ENCODE measurements around the gene DDR1.
"Not testable (repeated sequence)": the region's sequence is repeated elsewhere in the genome, so short reads cannot be mapped to it uniquely, and the experiment has no call there.

The DDR1 gene

DNA sequence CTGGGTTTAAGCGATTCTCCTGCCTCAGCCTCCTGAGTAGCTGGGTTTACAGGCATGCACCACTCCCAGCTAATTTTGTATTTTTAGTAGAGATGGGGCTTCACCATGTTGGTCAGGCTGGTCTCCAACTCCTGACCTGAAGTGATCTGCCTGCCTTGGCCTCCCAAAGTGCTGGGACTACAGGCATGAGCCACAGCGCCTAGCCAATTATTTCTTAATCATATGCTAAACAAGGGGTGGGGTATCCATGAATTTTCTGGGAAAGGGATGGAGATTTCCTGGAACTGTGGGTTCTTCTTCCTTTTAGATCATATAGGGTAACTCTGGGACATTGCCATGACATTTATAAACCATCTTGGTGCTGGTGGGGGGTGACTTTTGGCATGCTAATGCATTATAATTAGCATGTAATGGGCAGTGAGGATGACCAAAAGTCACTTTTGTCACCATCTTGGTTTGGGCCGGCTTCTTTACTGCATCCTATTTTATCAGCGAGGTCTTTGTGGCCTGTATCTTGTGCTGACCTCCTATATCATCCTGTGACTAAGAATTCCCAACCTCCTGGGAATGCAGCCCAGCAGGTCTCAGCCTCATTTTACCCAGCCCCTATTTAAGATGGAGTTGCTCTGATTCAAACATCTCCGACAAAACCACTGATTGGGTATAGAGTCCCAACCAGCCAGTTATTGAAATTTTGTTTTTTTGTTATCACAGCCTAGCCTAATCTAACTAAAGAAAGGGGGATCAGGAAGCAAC, 29.9 kb upstream of the DDR1 start:
- DNase-seq (ENCODE audit: low read depth in 2 of 3, low spot score in 2 of 3): no peak

DNA sequence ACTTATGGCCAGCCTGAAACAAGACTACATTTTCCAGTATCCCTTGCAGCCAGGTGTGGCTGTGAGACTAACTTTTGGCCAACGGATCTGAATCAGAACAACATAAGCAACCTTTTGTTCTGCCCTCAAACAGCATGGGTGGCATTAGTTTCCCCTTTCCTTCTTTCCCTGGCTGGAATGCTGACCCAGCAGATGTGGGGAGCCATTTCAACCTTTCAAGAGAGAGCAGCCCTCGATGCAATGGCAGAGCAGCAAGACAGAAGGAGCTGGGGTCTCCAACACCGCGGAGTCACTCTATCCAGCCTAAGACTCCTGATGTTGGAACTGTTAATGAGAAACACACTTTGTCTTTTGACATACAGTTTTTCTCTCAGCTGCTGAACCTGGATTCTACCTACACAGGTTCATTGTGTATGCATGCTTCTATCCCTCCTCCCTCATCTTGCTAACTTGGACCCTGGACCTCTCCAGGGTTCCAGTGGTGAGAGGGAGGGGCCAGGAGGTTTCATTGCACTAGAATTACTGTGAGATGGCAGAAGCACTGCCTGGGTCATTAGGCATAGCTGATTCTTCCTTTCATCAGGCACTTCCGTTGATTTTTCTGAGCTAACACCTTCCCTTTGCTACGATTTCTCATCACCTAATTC, 28.8 kb upstream of the DDR1 start:
- no peak for DNase-seq (ENCODE audit: low read depth in 2 of 3, low spot score in 2 of 3)

GRCh38 chr6:30857112-30857511, 27.2 kb upstream of the DDR1 start:
- no peak for DNase-seq (ENCODE audit: low read depth in 2 of 3, low spot score in 2 of 3)

DNA sequence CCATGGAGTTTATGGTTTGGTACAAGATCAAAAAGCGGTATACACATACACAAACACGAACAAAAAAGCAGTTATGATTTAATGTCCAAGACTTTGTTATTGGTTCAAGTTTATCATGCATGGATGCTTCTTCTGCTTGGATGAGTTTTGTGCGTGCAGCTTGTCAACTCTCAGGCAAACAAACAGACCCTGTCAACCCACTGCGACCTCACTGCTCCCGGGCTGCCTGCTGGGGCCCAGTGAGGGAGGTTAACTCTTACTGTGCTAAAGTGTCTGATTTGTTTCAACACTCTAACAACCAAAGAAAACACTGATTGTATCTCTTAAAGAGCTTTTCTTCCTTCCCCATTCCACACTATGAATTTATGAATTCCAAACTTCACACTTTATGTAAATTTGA, 26.8 kb upstream of the DDR1 start:
- DNase-seq (ENCODE audit: low read depth in 2 of 3, low spot score in 2 of 3): no peak

GRCh38 chr6:30859726-30860125, 24.6 kb upstream of the DDR1 start:
- DNase-seq (ENCODE audit: low read depth in 2 of 3, low spot score in 2 of 3): not testable (repeated sequence)

DNA sequence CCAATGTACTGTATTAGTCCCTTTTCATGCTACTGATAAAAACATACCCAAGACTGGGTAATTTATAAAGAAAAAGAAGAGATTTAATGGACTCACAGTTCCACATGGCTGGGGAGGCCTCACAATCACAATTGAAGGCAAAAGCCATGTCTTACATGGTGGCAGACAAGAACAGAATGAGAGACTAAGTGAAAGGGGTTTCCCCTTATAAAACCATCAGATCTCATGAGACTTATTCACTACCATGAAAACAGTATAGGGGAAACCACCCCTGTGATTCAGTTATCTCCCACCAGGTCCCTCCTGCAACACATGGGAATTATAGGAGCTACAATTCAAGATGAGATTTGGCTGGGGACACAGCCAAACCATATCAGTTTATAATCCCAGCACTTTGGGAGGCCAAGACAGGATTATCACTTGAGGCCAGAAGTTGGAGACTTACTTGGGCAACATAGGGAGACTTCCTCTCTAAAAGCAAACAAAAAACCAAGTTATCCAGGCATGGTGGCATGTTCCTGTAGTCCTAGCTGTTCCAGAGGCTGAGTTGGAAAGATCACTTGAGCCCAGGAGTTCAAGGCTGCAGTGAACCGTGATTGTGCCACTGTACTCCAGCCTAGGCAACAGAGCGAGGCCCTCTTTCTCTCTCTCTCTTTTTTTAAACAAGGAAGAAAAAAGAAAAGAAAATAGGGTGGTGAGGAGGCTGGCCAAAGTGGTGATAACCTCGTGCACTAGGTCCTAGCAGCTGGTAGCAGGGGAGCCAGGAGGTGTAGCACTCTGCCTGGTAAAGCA, 22.9 kb upstream of the DDR1 start:
- DNase-seq (ENCODE audit: low read depth in 2 of 3, low spot score in 2 of 3): no peak

DNA sequence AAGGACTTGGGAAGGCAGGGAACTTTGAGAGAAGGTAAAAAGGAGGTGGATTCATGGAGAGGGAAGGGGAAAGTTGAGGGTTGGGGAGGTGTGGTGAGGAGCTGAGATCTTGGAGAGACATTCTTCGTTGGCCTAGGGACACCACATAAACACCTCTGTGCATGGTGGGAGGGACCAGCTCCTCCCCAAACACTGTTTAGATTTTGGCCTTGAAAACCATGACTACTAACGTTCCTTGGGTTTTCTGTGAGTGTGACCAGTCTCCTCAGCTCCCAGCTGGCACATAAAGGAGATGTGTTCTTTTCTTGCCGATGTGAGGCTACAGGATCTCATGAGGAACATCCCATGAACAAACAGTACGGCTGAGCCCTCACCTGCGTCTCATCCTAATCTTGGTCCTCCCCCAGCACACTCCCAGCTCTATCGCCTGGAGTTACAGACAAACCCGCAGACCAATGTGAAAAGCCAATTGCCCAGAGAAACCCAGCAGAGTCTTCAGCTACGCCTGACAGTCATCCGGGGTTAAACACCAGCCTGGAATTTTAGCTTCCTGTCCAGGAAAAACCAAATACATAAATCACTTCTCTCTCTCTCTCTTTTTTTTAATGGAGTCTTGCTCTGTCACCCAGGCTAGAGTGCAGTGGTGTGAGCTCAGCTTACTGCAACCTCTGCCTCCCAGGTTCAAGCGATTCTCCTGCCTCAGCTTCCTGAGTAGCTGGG, 22.0 kb upstream of the DDR1 start:
- no peak for DNase-seq (ENCODE audit: low read depth in 2 of 3, low spot score in 2 of 3)

GRCh38 chr6:30864325-30864724, 20.0 kb upstream of the DDR1 start:
- no peak for DNase-seq (ENCODE audit: low read depth in 2 of 3, low spot score in 2 of 3)

- not testable (repeated sequence) for DNase-seq (ENCODE audit: low read depth in 2 of 3, low spot score in 2 of 3)
These were observed 15.0 kb upstream of the DDR1 start for GRCh38 chr6:30869241-30869749.

DNA sequence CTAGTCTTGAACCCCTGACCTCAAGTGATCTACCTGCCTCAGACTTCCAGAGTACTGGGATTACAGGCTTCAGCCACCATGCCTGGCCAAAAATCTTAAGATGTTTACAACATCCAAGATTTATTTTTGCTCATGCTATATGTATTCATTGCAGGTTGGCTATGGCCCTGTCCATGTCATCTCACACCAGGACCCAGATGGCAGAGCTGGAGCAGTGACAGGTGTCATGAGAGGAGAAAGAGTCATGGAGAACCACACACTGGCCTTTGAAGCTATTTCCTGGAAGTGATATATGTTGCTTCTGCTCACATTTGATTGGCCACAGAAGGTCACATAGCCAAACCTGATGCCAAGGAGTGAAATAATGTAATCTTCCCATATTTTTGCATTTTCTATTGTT, 13.8 kb upstream of the DDR1 start:
- no peak for DNase-seq (ENCODE audit: low read depth in 2 of 3, low spot score in 2 of 3)

DNA sequence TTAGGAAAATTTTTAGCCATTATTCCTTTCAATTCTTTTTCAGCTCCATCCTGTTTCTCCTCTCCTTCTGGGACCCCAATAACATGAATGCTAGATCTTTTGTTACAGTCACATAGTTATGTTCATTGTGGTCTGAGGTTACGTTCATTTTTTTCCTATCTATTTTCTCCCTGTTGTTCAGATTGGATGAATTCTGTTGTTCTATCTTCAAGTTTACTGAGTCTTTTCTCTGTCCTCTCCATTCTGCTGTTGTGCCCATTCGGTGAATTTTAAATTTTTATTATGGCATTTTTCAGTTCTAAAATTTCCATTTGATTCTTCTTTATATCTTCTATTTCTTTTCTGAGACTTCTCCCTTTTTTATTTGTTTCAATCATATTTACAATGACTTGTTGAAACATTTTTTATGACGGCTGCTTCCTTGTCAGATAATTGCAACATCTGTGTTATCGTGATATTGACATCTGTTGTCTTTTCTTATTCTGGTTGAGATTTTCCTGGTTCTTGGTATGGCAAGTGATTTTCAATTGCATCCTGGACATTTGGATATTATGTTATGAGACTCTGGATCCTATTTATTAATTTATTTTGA, 12.6 kb upstream of the DDR1 start:
- DNase-seq (ENCODE audit: low read depth in 2 of 3, low spot score in 2 of 3): no peak

GRCh38 chr6:30873137-30873640, 11.1 kb upstream of the DDR1 start:
- no peak for DNase-seq (ENCODE audit: low read depth in 2 of 3, low spot score in 2 of 3)

- not testable (repeated sequence) for DNase-seq (ENCODE audit: low read depth in 2 of 3, low spot score in 2 of 3)
These were observed 10.5 kb upstream of the DDR1 start for GRCh38 chr6:30873795-30874194.

- DNase-seq (ENCODE audit: low read depth in 2 of 3, low spot score in 2 of 3): no peak
These were observed 8.9 kb upstream of the DDR1 start for GRCh38 chr6:30875244-30876038.

GRCh38 chr6:30876039-30876730, 8.1 kb upstream of the DDR1 start:
- DNase-seq (ENCODE audit: low read depth in 2 of 3, low spot score in 2 of 3): no peak

- peak; percentile 28 to 55 (median 52) for DNase-seq (ENCODE audit: low read depth in 2 of 3, low spot score in 2 of 3)
These were observed 6.7 kb upstream of the DDR1 start for GRCh38 chr6:30877419-30878262.

- DNase-seq (ENCODE audit: low read depth in 2 of 3, low spot score in 2 of 3): no peak
These were observed 4.5 kb upstream of the DDR1 start for GRCh38 chr6:30879684-30880427.

Data from activated CD8-positive, alpha-beta memory T cell treated with anti-CD3 and anti-CD28 coated beads for 48 hours (primary cell).